CD4-positive, alpha-beta T cell (primary cell): Measurements from ENCODE around the gene SUCLG2. TPM values are rescaled to one million over a fixed set of nuclear protein-coding genes. Genes with fewer than 3 reads are reported as not detected.

Experiments
- ATAC-seq: fragments of 200-7000 bp; cut with Tn5 transposase; one replicate; pipeline ENCODE4 v1.10.0; 2022; ENCODE audit warnings: mild to moderate bottlenecking; ENCODE audit not compliant: poor library complexity
- CTCF ChIA-PET: fragments of 350-600 bp; sonication (Branson Sonifier 250); formaldehyde crosslinking; loops from one replicate; lab custom pipeline; 2021; ENCODE audit warnings: antibody characterized with exemption, inconsistent platforms; lab: Charles Lee
- POLR2A ChIA-PET: fragments of 350-600 bp; sonication (Branson Sonifier 250); formaldehyde crosslinking; loops from one replicate; lab custom pipeline; 2021; ENCODE audit warnings: antibody characterized with exemption, inconsistent platforms; lab: Charles Lee
- DNase-seq, 14 experiments: peaks; one replicate each; pipeline ENCODE4 v3.0.0-alpha.2; 2013 to 2020; ENCODE audit warnings: mixed read lengths in 2 of 14
- H3K27ac ChIP-seq, 2 donors: one replicate each; pipeline versions ENCODE4 v1.5.1 to v1.7.0; 2013; ENCODE audit warnings: low read length in 2 of 2, low read depth in 1 of 2, mild to moderate bottlenecking in 1 of 2
- H3K27me3 ChIP-seq, 2 experiments: 1 replicate in 1 of 2; 2 replicates in 1 of 2; pipeline versions ENCODE4 v1.6.1 to v1.7.0; 2013; ENCODE audit warnings: low read length in 2 of 2, control low read depth in 1 of 2, mild to moderate bottlenecking in 1 of 2, moderate library complexity in 1 of 2; ENCODE audit not compliant: insufficient read depth in 2 of 2, control insufficient read depth in 1 of 2
- H3K36me3 ChIP-seq: one replicate; pipeline ENCODE4 v1.6.1; 2013; ENCODE audit warnings: low read length, control low read depth; ENCODE audit not compliant: insufficient read depth
- H3K4me1 ChIP-seq: one replicate; pipeline ENCODE4 v1.6.1; 2013; ENCODE audit warnings: low read length, control low read depth; ENCODE audit not compliant: insufficient read depth
- H3K4me3 ChIP-seq: one replicate; pipeline ENCODE4 v1.5.1; 2013; ENCODE audit warnings: mild to moderate bottlenecking, low read length, moderate library complexity
- H3K9me3 ChIP-seq, 2 experiments: 1 replicate in 1 of 2; 2 replicates in 1 of 2; pipeline versions ENCODE4 v1.6.1 to v1.7.0; 2013; ENCODE audit warnings: low read length in 2 of 2, mild to moderate bottlenecking in 2 of 2, control low read depth in 1 of 2, moderate library complexity in 1 of 2; ENCODE audit not compliant: control insufficient read depth in 1 of 2, insufficient read depth in 1 of 2
- H3K27ac Mint-ChIP-seq: one replicate; pipeline ENCODE4 v1.8.0; 2020; ENCODE audit warnings: mixed read lengths
- H3K27me3 Mint-ChIP-seq: one replicate; pipeline ENCODE4 v1.8.0; 2021; ENCODE audit warnings: mixed read lengths
- H3K36me3 Mint-ChIP-seq: one replicate; pipeline ENCODE4 v1.8.0; 2021; ENCODE audit warnings: low read depth, mixed read lengths
- H3K4me1 Mint-ChIP-seq: one replicate; pipeline ENCODE4 v1.8.0; 2021; ENCODE audit warnings: low read depth, mixed read lengths
- H3K4me3 Mint-ChIP-seq: one replicate; pipeline ENCODE4 v1.8.0; 2020; ENCODE audit warnings: mild to moderate bottlenecking, mixed read lengths
- H3K9me3 Mint-ChIP-seq: one replicate; pipeline ENCODE4 v1.8.0; 2020; ENCODE audit warnings: mixed read lengths
- intact Hi-C, 2 experiments: fragments of 100-400 bp; cut with DNase I in 1 of 2; cut with micrococcal nuclease in 1 of 2; formaldehyde crosslinking; loops; one replicate each; pipeline versions ENCODE4 v1.15.1 to v1.9.0; 2023 to 2025; cut with DNase I, micrococcal nuclease
- total RNA-seq, 174 experiments: library from RNA in 2 of 174; stranded (reverse) in 2 of 174; gene quantifications; one replicate each; pipeline ENCODE4 v1.2.3 and lab custom pipeline; 2021 to 2026
- TF ChIP-seq, protein P1 (sequence below): fragments of 200-600 bp; IDR thresholded peaks from one replicate; pipeline ENCODE4 v1.8.0; 2022; ENCODE audit warnings: antibody characterized with exemption, mild to moderate bottlenecking

Gene SUCLG2
- total RNA-seq, 2 experiments from 2014 or later, result 51.7 to 52.4 TPM

DNA sequence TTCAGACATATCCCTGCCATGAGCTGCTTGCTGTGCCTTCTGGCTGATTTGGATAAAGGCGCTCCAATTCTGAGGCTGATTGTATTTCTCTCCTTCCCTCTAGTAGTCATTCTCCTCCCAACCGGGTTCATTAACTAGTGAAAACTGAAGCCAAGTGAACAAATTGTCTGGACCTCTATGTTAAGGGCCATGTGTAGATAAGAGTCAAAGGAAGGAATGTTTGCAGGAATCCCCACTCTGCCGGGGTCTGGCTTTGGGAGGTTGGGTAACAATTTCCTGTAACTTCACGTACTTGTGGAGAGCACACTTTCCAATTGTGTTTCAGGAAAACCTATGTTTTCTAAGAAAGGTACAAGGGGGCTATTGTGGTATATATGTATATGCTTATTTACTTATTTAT lies 38.2 kb upstream of the SUCLG2 start:
- Mint-ChIP-seq H3K27ac (no peak overlapping the region), H3K4me3 (no peak overlapping the region), H3K36me3 (no peaks in the 10 kb centered on the region), H3K9me3 (peaks cover 2% of the 10 kb centered on the region), H3K4me1 (no peaks in the 10 kb centered on the region), H3K27me3 (no peaks in the 10 kb centered on the region)
- intact Hi-C loops, result loop anchor here in 1 of 2 experiments (5.0 kb wide), 1 partner anchor 40 kb away; no protein-coding TSS in a partner anchor
- DNase-seq (no peak), ATAC-seq (no peak)
- H3K9me3 ChIP-seq, result no peaks in the 10 kb centered on the region
- no peak overlapping the region for H3K4me3 ChIP-seq
- no peaks in the 10 kb centered on the region for H3K27me3 ChIP-seq
- no peaks in the 10 kb centered on the region for H3K4me1 ChIP-seq
- H3K36me3 ChIP-seq, result no peaks in the 10 kb centered on the region
- H3K27ac ChIP-seq, result no peak overlapping the region
- POLR2A ChIA-PET, result no interaction called here
- CTCF ChIA-PET, result no interaction called here
- TF ChIP-seq, protein P1, sequence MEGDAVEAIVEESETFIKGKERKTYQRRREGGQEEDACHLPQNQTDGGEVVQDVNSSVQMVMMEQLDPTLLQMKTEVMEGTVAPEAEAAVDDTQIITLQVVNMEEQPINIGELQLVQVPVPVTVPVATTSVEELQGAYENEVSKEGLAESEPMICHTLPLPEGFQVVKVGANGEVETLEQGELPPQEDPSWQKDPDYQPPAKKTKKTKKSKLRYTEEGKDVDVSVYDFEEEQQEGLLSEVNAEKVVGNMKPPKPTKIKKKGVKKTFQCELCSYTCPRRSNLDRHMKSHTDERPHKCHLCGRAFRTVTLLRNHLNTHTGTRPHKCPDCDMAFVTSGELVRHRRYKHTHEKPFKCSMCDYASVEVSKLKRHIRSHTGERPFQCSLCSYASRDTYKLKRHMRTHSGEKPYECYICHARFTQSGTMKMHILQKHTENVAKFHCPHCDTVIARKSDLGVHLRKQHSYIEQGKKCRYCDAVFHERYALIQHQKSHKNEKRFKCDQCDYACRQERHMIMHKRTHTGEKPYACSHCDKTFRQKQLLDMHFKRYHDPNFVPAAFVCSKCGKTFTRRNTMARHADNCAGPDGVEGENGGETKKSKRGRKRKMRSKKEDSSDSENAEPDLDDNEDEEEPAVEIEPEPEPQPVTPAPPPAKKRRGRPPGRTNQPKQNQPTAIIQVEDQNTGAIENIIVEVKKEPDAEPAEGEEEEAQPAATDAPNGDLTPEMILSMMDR, result no peak

DNA sequence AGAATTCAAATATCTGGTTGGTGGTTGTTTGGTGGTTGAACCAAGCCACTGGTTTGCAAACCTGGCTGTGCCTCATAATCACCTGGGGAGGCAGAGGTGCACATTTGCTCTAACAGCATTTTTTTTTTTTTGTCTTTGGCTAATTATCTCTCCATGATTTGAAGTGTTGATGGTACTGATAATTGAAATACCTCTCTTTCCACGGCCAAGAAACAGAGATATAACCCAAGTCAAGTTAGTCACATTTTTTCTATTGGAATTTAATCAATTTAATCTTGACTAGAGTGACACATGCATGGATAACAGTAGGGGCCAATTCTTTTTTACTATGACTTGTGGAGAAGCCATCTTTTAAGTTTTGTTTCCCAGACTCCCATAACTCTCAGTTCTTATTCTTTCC lies 37.5 kb upstream of the SUCLG2 start:
- H3K4me3 ChIP-seq, result no peak overlapping the region
- H3K36me3 Mint-ChIP-seq, result no peaks in the 10 kb centered on the region
- H3K4me1 Mint-ChIP-seq, result no peaks in the 10 kb centered on the region
- ChIA-PET CTCF (interaction anchor here (1.2 kb wide), 1 partner anchor 35 kb away, joined by 3 read pairs; no protein-coding TSS in a partner anchor), POLR2A (interaction anchor here (0.6 kb wide), 1 partner anchor 62 kb away, joined by 3 read pairs; no protein-coding TSS in a partner anchor)
- no peaks in the 10 kb centered on the region for H3K36me3 ChIP-seq
- H3K4me1 ChIP-seq, result no peaks in the 10 kb centered on the region
- H3K4me3 Mint-ChIP-seq, result no peak overlapping the region
- ATAC-seq (no peak), DNase-seq (no peak)
- intact Hi-C loops, result loop anchor here in 1 of 2 experiments (5.0 kb wide), 1 partner anchor 40 kb away; no protein-coding TSS in a partner anchor
- TF ChIP-seq, protein P1, result no peak
- H3K9me3 ChIP-seq, result no peaks in the 10 kb centered on the region
- no peaks in the 10 kb centered on the region for H3K27me3 ChIP-seq
- no peak overlapping the region for H3K27ac Mint-ChIP-seq
- no peaks in the 10 kb centered on the region for H3K27me3 Mint-ChIP-seq
- peaks cover 2% of the 10 kb centered on the region for H3K9me3 Mint-ChIP-seq
- H3K27ac ChIP-seq, result no peak overlapping the region

DNA sequence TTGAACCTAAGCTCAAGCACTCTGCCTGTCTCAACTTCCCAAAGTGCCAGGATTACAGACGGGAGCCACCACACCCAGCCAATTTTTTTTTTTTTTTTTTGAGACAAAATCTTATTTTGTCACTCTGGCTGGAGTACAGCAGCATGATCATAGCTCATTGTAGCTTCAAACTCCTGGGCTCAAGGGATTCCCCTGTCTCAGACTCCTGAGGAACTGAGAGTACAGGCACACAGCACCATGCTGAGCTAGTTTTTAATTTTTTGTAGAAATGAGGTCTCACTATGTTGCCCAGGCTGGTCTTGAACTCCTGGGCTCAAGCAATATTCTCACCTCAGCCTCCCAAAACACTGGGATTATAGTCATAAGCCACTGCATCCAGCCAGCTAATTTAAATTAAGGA lies 36.8 kb upstream of the SUCLG2 start:
- no peaks in the 10 kb centered on the region for H3K27me3 Mint-ChIP-seq
- intact Hi-C loops, result loop anchor here in 1 of 2 experiments (5.0 kb wide), 1 partner anchor 41 kb away; no protein-coding TSS in a partner anchor
- H3K36me3 Mint-ChIP-seq, result no peaks in the 10 kb centered on the region
- Histone ChIP-seq H3K27ac (no peak overlapping the region), H3K27me3 (no peaks in the 10 kb centered on the region), H3K36me3 (no peaks in the 10 kb centered on the region), H3K4me1 (peaks cover under 1% of the 10 kb centered on the region), H3K9me3 (no peaks in the 10 kb centered on the region), H3K4me3 (no peak overlapping the region)
- peaks cover 4% of the 10 kb centered on the region for H3K4me1 Mint-ChIP-seq
- ChIA-PET POLR2A (interaction anchor here (0.6 to 0.7 kb wide), 2 partner anchors 27 to 61 kb away, joined by 3 to 4 read pairs; no protein-coding TSS in a partner anchor), CTCF (interaction anchor here (1.2 kb wide), 1 partner anchor 34 kb away, joined by 3 read pairs; no protein-coding TSS in a partner anchor)
- H3K9me3 Mint-ChIP-seq, result peaks cover 2% of the 10 kb centered on the region
- DNase-seq (no peak), ATAC-seq (no peak)
- H3K27ac Mint-ChIP-seq, result no peak overlapping the region
- TF ChIP-seq, protein P1, result no peak
- no peak overlapping the region for H3K4me3 Mint-ChIP-seq
